IMR-90 (cell line): ENCODE results near the gene PDZD2.

ENCODE experiments used
- BHLHE40 ChIP-seq: fragments of 150-350 bp; IDR thresholded peaks from 2 replicates; pipeline ENCODE4 v1.6.1; 2016; ENCODE audit warnings: mild to moderate bottlenecking, low read depth, low read length
- CEBPB ChIP-seq: IDR thresholded peaks from 2 replicates; pipeline ENCODE4 v1.6.1; 2012; ENCODE audit warnings: low read depth, low read length, improper control_type of control experiment
- CHD1 ChIP-seq: IDR thresholded peaks from 2 replicates; pipeline ENCODE4 v1.6.1; 2012; ENCODE audit warnings: low read depth, low read length, improper control_type of control experiment
- MAFK ChIP-seq: IDR thresholded peaks from 2 replicates; pipeline ENCODE4 v1.6.1; 2012; ENCODE audit warnings: low read depth, low read length, improper control_type of control experiment
- MAZ ChIP-seq: IDR thresholded peaks from 2 replicates; pipeline ENCODE4 v1.6.1; 2012; ENCODE audit warnings: low read depth, mild to moderate bottlenecking, low read length, improper control_type of control experiment, moderate library complexity, borderline replicate concordance
- POLR2A ChIP-seq: IDR thresholded peaks from 2 replicates; pipeline ENCODE4 v1.6.1; 2012; ENCODE audit warnings: mild to moderate bottlenecking, low read depth, low read length
- RAD21 ChIP-seq: IDR thresholded peaks from 2 replicates; pipeline ENCODE4 v1.6.1; 2012; ENCODE audit warnings: low read length, improper control_type of control experiment
- RCOR1 ChIP-seq: IDR thresholded peaks from 2 replicates; pipeline ENCODE4 v1.6.1; 2012; ENCODE audit warnings: mild to moderate bottlenecking, low read length, improper control_type of control experiment; ENCODE audit not compliant: insufficient replicate concordance
- SMC3 ChIP-seq: fragments of 150-350 bp; IDR thresholded peaks from 2 replicates; pipeline ENCODE4 v1.6.1; 2016; ENCODE audit warnings: low read depth, mild to moderate bottlenecking, antibody characterized with exemption, low read length, moderate library complexity
- TF ChIP-seq, protein P1 (sequence below): conservative IDR thresholded peaks from 2 replicates; pipeline ENCODE4 v1.5.1; 2012; ENCODE audit warnings: mild to moderate bottlenecking, low read depth, low read length, improper control_type of control experiment
- TF ChIP-seq, protein P2 (sequence below): fragments of 150-350 bp; IDR thresholded peaks from 2 replicates; pipeline ENCODE4 v1.6.1; 2017; ENCODE audit warnings: mild to moderate bottlenecking, antibody characterized with exemption, low read length, low read depth

DNA sequence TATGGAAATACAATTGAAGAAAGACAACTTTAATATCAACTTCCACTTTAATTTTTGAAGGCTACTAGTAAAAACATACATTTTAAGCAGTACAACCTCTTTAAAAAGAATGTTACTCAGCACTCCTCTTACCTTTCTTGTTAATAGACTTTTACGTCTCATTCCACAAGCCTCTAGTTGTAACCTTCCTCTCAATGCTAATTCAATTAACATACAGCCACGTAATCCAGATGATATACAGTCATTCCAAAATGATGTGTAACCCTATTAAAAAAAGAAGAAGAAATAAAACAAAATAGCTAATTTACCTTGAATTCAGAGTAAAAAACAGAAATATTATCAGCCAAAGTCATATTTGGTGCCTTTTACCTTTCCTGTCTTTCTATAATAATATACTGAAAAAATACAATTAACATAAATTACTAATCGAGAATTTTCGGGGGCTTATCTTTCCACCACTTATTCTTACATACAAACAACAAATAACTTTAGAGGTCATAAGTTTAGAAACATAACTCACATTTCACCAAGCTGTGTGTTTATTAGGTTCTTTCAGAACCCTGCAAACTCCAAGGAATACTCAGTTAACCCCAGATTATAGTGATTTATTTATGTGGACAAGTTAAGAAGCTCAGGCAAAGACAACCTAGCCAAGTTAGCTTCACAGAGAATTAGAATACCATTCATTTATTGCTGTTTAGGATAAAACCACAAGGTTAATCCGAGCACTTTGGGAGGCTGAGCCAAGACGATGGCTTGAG lies 504.9 kb downstream of the PDZD2 start:
- no peak for TF ChIP-seq POLR2A
- no peak for TF ChIP-seq CHD1
- no peak for TF ChIP-seq RAD21
- TF ChIP-seq, protein P1, sequence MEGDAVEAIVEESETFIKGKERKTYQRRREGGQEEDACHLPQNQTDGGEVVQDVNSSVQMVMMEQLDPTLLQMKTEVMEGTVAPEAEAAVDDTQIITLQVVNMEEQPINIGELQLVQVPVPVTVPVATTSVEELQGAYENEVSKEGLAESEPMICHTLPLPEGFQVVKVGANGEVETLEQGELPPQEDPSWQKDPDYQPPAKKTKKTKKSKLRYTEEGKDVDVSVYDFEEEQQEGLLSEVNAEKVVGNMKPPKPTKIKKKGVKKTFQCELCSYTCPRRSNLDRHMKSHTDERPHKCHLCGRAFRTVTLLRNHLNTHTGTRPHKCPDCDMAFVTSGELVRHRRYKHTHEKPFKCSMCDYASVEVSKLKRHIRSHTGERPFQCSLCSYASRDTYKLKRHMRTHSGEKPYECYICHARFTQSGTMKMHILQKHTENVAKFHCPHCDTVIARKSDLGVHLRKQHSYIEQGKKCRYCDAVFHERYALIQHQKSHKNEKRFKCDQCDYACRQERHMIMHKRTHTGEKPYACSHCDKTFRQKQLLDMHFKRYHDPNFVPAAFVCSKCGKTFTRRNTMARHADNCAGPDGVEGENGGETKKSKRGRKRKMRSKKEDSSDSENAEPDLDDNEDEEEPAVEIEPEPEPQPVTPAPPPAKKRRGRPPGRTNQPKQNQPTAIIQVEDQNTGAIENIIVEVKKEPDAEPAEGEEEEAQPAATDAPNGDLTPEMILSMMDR = no peak
- TF ChIP-seq SMC3 = no peak
- TF ChIP-seq MAZ = no peak
- no peak for TF ChIP-seq CEBPB
- TF ChIP-seq, protein P2, sequence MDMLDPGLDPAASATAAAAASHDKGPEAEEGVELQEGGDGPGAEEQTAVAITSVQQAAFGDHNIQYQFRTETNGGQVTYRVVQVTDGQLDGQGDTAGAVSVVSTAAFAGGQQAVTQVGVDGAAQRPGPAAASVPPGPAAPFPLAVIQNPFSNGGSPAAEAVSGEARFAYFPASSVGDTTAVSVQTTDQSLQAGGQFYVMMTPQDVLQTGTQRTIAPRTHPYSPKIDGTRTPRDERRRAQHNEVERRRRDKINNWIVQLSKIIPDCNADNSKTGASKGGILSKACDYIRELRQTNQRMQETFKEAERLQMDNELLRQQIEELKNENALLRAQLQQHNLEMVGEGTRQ = no peak
- no peak for TF ChIP-seq BHLHE40
- TF ChIP-seq MAFK = no peak
- TF ChIP-seq RCOR1 = no peak
